BLaER1 (cell line): ENCODE results near the gene DNAJA1.

ENCODE experiments used
- H3K27ac ChIP-seq: shearing (Covaris generic); formaldehyde crosslinking; 2 replicates; pipeline ENCODE4 v1.8.1; 2022
- H3K27me3 ChIP-seq: shearing (Covaris generic); formaldehyde crosslinking; 2 replicates; pipeline ENCODE4 v1.8.1; 2022
- H3K36me3 ChIP-seq: shearing (Covaris generic); formaldehyde crosslinking; 2 replicates; pipeline ENCODE4 v1.8.1; 2022
- H3K4me1 ChIP-seq: shearing (Covaris generic); formaldehyde crosslinking; 2 replicates; pipeline ENCODE4 v1.8.1; 2022
- H3K4me2 ChIP-seq: shearing (Covaris generic); formaldehyde crosslinking; 2 replicates; pipeline ENCODE4 v1.8.1; 2022
- H3K4me3 ChIP-seq: shearing (Covaris generic); formaldehyde crosslinking; 2 replicates; pipeline ENCODE4 v1.8.1; 2022
- H3K9ac ChIP-seq: shearing (Covaris generic); formaldehyde crosslinking; 2 replicates; pipeline ENCODE4 v1.8.1; 2022
- H3K9me3 ChIP-seq: shearing (Covaris generic); formaldehyde crosslinking; 2 replicates; pipeline ENCODE4 v1.8.1; 2022
- H4K20me1 ChIP-seq: shearing (Covaris generic); formaldehyde crosslinking; 2 replicates; pipeline ENCODE4 v1.8.1; 2022
- Cebpa-rat ChIP-seq: shearing (Covaris generic); IDR thresholded peaks from 2 replicates; pipeline ENCODE4 v1.8.1; 2022

DNAJA1 gene

GRCh38 chr9:33044162-33044673, 19.1 kb downstream of the DNAJA1 start:
- peaks cover 61% of the 10 kb centered on the region for H3K36me3 ChIP-seq
- H3K27me3 ChIP-seq: no peaks in the 10 kb centered on the region
- H4K20me1 ChIP-seq: peaks cover 15% of the 10 kb centered on the region
- H3K4me1 ChIP-seq: peaks cover 16% of the 10 kb centered on the region
- H3K9ac ChIP-seq: peak overlapping the region; percentile 70
- H3K9me3 ChIP-seq: no peaks in the 10 kb centered on the region
- no peak for TF ChIP-seq Cebpa-rat
- peak overlapping the region; percentile 78 for H3K4me2 ChIP-seq
- H3K4me3 ChIP-seq: peak overlapping the region; percentile 70
- H3K27ac ChIP-seq: peak overlapping the region; percentile 56

- Histone ChIP-seq H3K4me1 (peaks cover 16% of the 10 kb centered on the region), H3K27ac (peak overlapping the region; percentile 56), H3K27me3 (no peaks in the 10 kb centered on the region), H3K4me3 (peak overlapping the region; percentile 70), H3K36me3 (peaks cover 60% of the 10 kb centered on the region), H3K9ac (peak overlapping the region; percentile 70), H3K4me2 (peak overlapping the region; percentile 78), H4K20me1 (peaks cover 11% of the 10 kb centered on the region), H3K9me3 (no peaks in the 10 kb centered on the region)
- TF ChIP-seq Cebpa-rat: no peak
These were observed 19.7 kb downstream of the DNAJA1 start for GRCh38 chr9:33044677-33045282.

- TF ChIP-seq Cebpa-rat: no peak
- Histone ChIP-seq H4K20me1 (no peaks in the 10 kb centered on the region; the same call in 1 of the 2 replicates), H3K4me1 (peaks cover 16% of the 10 kb centered on the region), H3K9ac (no peak overlapping the region), H3K4me2 (no peak overlapping the region), H3K27ac (no peak overlapping the region), H3K36me3 (peaks cover 57% of the 10 kb centered on the region), H3K9me3 (no peaks in the 10 kb centered on the region), H3K27me3 (no peaks in the 10 kb centered on the region), H3K4me3 (no peak overlapping the region)
These were observed 21.0 kb downstream of the DNAJA1 start for GRCh38 chr9:33046061-33046460.

GRCh38 chr9:33048054-33048465, 23.0 kb downstream of the DNAJA1 start:
- H3K4me1 ChIP-seq: peaks cover 16% of the 10 kb centered on the region
- no peaks in the 10 kb centered on the region for H3K9me3 ChIP-seq
- no peak for TF ChIP-seq Cebpa-rat
- peaks cover 73% of the 10 kb centered on the region for H3K36me3 ChIP-seq
- no peaks in the 10 kb centered on the region for H3K27me3 ChIP-seq
- no peak overlapping the region for H3K9ac ChIP-seq
- H3K4me3 ChIP-seq: no peak overlapping the region
- no peaks in the 10 kb centered on the region for H4K20me1 ChIP-seq
- no peak overlapping the region for H3K4me2 ChIP-seq
- no peak overlapping the region for H3K27ac ChIP-seq

- Histone ChIP-seq H3K4me2 (no peak overlapping the region), H3K4me1 (peaks cover 2% of the 10 kb centered on the region), H4K20me1 (no peaks in the 10 kb centered on the region), H3K4me3 (no peak overlapping the region), H3K9me3 (no peaks in the 10 kb centered on the region), H3K36me3 (peaks cover 91% of the 10 kb centered on the region), H3K9ac (no peak overlapping the region), H3K27me3 (no peaks in the 10 kb centered on the region), H3K27ac (no peak overlapping the region)
- TF ChIP-seq Cebpa-rat: no peak
These were observed 24.7 kb downstream of the DNAJA1 start for GRCh38 chr9:33049680-33050361.

- H3K4me2 ChIP-seq: no peak overlapping the region
- H3K9ac ChIP-seq: no peak overlapping the region
- no peaks in the 10 kb centered on the region for H4K20me1 ChIP-seq
- H3K27me3 ChIP-seq: no peaks in the 10 kb centered on the region
- H3K4me3 ChIP-seq: no peak overlapping the region
- no peaks in the 10 kb centered on the region for H3K4me1 ChIP-seq
- peaks cover 95% of the 10 kb centered on the region for H3K36me3 ChIP-seq
- no peak for TF ChIP-seq Cebpa-rat
- no peak overlapping the region for H3K27ac ChIP-seq
- no peaks in the 10 kb centered on the region for H3K9me3 ChIP-seq
These were observed 26.1 kb downstream of the DNAJA1 start for GRCh38 chr9:33051144-33051543.

GRCh38 chr9:33065157-33066076, 40.3 kb downstream of the DNAJA1 start:
- Histone ChIP-seq H3K4me3 (no peak overlapping the region), H3K27me3 (no peaks in the 10 kb centered on the region), H3K9me3 (no peaks in the 10 kb centered on the region), H3K27ac (no peak overlapping the region), H3K4me2 (no peak overlapping the region), H3K9ac (no peak overlapping the region), H3K36me3 (peaks cover 98% of the 10 kb centered on the region), H3K4me1 (no peaks in the 10 kb centered on the region), H4K20me1 (peaks cover 35% of the 10 kb centered on the region; the same call in 1 of the 2 replicates)
- TF ChIP-seq Cebpa-rat: no peak

GRCh38 chr9:33068991-33069390, 43.9 kb downstream of the DNAJA1 start:
- peaks cover 71% of the 10 kb centered on the region for H4K20me1 ChIP-seq
- no peaks in the 10 kb centered on the region for H3K9me3 ChIP-seq
- H3K4me1 ChIP-seq: no peaks in the 10 kb centered on the region
- no peak for TF ChIP-seq Cebpa-rat
- H3K4me3 ChIP-seq: no peak overlapping the region
- no peaks in the 10 kb centered on the region for H3K27me3 ChIP-seq
- H3K9ac ChIP-seq: no peak overlapping the region
- H3K27ac ChIP-seq: no peak overlapping the region
- no peak overlapping the region for H3K4me2 ChIP-seq
- peaks cover 99% of the 10 kb centered on the region for H3K36me3 ChIP-seq

GRCh38 chr9:33076046-33077004, 51.3 kb downstream of the DNAJA1 start, which contains the start of gene SMU1:
TSS of gene SMU1 (minus strand) at chr9:33076674. CDS start at chr9:33076608, 66 bp downstream.
- H3K4me2 ChIP-seq: peak within 1 kb of the TSS; percentile 97
- TF ChIP-seq Cebpa-rat: no peak
- H3K36me3 ChIP-seq: peaks cover 36% of the 10 kb centered on the region
- peaks cover 50% of the 10 kb centered on the region for H4K20me1 ChIP-seq
- H3K4me1 ChIP-seq: peaks cover 35% of the 10 kb centered on the region
- no peaks in the 10 kb centered on the region for H3K9me3 ChIP-seq
- H3K9ac ChIP-seq: peak within 1 kb of the TSS; percentile 93
- peak within 1 kb of the TSS; percentile 87 for H3K27ac ChIP-seq
- H3K27me3 ChIP-seq: no peaks in the 10 kb centered on the region
- peak within 1 kb of the TSS; percentile 84 for H3K4me3 ChIP-seq
